ENCODE measurements around the gene CCDC157. TPM values are rescaled to one million over a fixed set of nuclear protein-coding genes. Genes with fewer than 3 reads are reported as not detected.

CCDC157 gene
- total and polyA plus RNA-seq, 2 of the 4 experiments (the other 2 are of a cell fraction): 0.90 to 2.2 TPM

DNA sequence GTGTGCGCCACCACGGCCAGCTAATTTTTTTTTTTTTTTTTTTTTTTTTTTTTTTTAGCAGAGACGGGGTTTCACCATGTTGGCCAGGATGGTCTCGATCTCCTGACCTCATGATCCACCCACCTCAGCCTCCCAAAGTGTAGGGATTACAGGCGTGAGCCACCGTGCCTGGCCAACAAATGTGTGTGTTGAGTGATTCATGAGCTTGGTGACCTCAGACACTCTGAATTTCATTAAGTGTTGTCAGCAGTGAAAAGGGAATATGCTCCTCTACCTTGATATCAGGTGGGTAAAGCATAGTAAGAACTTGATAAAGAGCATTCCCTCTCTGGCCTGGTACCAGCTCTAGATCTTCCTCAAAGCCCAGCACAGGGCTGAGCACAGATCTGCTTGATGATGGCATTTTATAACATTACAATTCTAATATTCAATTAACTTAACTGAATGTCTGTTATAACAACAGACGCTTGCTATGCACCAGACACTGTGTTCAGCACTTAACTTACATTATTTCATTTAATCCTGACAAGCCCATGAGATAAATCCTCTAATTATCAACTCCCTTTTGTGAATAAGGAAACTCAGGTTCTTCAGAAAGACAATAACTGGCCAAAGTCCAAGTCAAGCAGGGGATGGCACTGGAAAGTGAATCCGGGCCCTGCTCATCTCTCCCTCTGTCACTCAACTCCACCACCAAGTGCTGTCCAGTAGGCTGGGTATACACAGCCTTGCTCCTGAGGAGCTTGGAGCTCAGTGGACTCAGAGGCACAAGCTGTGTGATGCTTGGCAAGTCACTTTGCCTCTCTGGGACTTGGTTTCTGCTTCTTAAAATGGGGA, 43.1 kb upstream of the CCDC157 start (continued):
- TF ChIP-seq, protein P1, sequence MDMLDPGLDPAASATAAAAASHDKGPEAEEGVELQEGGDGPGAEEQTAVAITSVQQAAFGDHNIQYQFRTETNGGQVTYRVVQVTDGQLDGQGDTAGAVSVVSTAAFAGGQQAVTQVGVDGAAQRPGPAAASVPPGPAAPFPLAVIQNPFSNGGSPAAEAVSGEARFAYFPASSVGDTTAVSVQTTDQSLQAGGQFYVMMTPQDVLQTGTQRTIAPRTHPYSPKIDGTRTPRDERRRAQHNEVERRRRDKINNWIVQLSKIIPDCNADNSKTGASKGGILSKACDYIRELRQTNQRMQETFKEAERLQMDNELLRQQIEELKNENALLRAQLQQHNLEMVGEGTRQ (IDR thresholded peaks at IDR 0.05; ENCODE audit: low read depth, low read length): no peak
- no peak for TF ChIP-seq RFX5 (IDR thresholded peaks at IDR 0.05; ENCODE audit: low read depth, low read length)

DNA sequence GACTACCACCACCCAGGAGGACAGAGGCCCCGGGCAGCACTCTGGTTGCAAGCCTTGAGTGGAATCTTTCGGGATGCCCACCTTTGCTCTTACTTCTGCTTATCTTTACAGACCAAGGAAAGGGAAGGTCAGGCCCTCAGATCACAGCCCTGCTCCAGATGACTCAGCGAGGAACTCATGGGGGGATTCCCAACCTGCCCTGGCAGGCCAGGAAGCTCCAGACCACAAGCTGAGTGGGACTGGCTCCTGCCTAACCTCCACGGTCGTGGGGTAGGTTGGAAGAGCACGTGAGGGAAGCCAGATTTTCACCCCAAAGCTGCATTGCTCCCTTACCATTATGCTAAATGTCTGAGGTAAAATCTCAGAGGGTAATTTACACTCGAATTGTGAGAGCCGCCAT, 41.9 kb upstream of the CCDC157 start:
- no TSS peak for BruUV-seq (replicated peaks)
- no peak overlapping the region for H3K4me2 ChIP-seq (ENCODE audit: low read depth, low read length)
- in situ Hi-C loops (cut with MboI; ENCODE audit: low sequenced_read_pairs) (no loop called here), dilution Hi-C loops (cut with HindIII; ENCODE audit: low sequenced_read_pairs, unreplicated experiment) (no loop called here), intact Hi-C loops (cut with micrococcal nuclease) (no loop called here)
- no peak overlapping the region for H3K4me3 ChIP-seq (ENCODE audit: insufficient read depth, low read depth, low read length)
- H3K23ac ChIP-seq (ENCODE audit: low read depth, low read length): 0 out of 2 replicates have a peak overlapping the region, but pooled peaks have one; percentile 31
- no peaks in the 10 kb centered on the region for H3K9me3 ChIP-seq (ENCODE audit: control insufficient read depth, insufficient read depth, low read length)
- H3K18ac ChIP-seq (ENCODE audit: low read depth, low read length): no peak overlapping the region
- no peak overlapping the region for H2BK15ac ChIP-seq (ENCODE audit: low read depth, low read length)
- peak overlapping the region; percentile 75 for H2BK5ac ChIP-seq (ENCODE audit: low read depth, low read length, poor library complexity, severe bottlenecking)
- peaks cover 81% of the 10 kb centered on the region for H3K9me1 ChIP-seq (ENCODE audit: insufficient read depth, low read length)
- no peak overlapping the region for H3K9ac ChIP-seq (ENCODE audit: low read depth, low read length)
- peak overlapping the region; percentile 72 for H3K4ac ChIP-seq (ENCODE audit: low read depth, low read length)
- ATAC-seq (ENCODE audit: low read depth) (no peak), DNase-seq (peak; percentile 67)
- WGBS, 2 experiments (ENCODE audit: extremely low coverage in 2 of 2, insufficient read length in 1 of 2): no CpG with 5 or more reads among the region's 8 CpGs
- peak overlapping the region; percentile 2 for H2AK9ac ChIP-seq (replicated peaks; ENCODE audit: low read depth, low read length, poor library complexity)
- H4K20me1 ChIP-seq (ENCODE audit: insufficient read depth, low read length): peaks cover 84% of the 10 kb centered on the region
- no peak overlapping the region for H3K14ac ChIP-seq (replicated peaks; ENCODE audit: low read depth, low read length)
- H3K4me1 ChIP-seq (ENCODE audit: control insufficient read depth, insufficient read depth, low read length): peaks cover 54% of the 10 kb centered on the region
- peak overlapping the region; percentile 29; the same call in 1 of the 2 replicates for H2AK5ac ChIP-seq (ENCODE audit: low read depth, low read length)
- POLR2A ChIA-PET (ENCODE audit: unreplicated experiment): no interaction called here
- H2AFZ ChIP-seq (replicated peaks; ENCODE audit: low read length, poor library complexity): no peak overlapping the region
- CTCF ChIA-PET: interaction anchor here (1.0 kb wide), 1 partner anchor 9 kb away, joined by 3 read pairs; no protein-coding TSS in a partner anchor
- peak overlapping the region; percentile 65 for H2BK120ac ChIP-seq (ENCODE audit: low read depth, low read length)
- no peak overlapping the region for H3K56ac ChIP-seq (ENCODE audit: extremely low read depth, insufficient read depth, low read length)
- H2BK20ac ChIP-seq (ENCODE audit: low read depth, low read length): peak overlapping the region; percentile 15; the same call in 1 of the 2 replicates
- H4K91ac ChIP-seq (ENCODE audit: insufficient read depth, low read depth, low read length): peak overlapping the region; percentile 66; the same call in 1 of the 2 replicates
- no peak overlapping the region for H3K27ac ChIP-seq (ENCODE audit: insufficient read depth, low read length)
- peak overlapping the region in 1 of 2 experiments; percentile 11; a peak in 2 of 4 replicates for H4K8ac ChIP-seq (ENCODE audit: low read depth in 2 of 2, low read length in 2 of 2)
- H3K79me1 ChIP-seq (ENCODE audit: low read depth in 1 of 2, low read length in 2 of 2): peaks cover 36 to 96% of the 10 kb centered on the region in 2 experiments
- peaks cover 8% of the 10 kb centered on the region for H3K36me3 ChIP-seq (ENCODE audit: control insufficient read depth, insufficient read depth, low read length)
- H3K27me3 ChIP-seq (ENCODE audit: control insufficient read depth, insufficient read depth, low read length): no peaks in the 10 kb centered on the region
- 0 out of 2 replicates have a peak overlapping the region, but pooled peaks have one; percentile 3 for H4K5ac ChIP-seq (ENCODE audit: low read depth, low read length)
- TF ChIP-seq MAZ (IDR thresholded peaks at IDR 0.05; ENCODE audit: borderline replicate concordance, low read depth, low read length) (no peak), NFE2L2 (IDR thresholded peaks at IDR 0.05; ENCODE audit: low read depth, low read length) (peak; percentile 9; the same call in 1 of the 2 replicates), BHLHE40 (IDR thresholded peaks at IDR 0.05; ENCODE audit: low read depth, low read length) (peak; percentile 37; the same call in 1 of the 2 replicates), RFX5 (IDR thresholded peaks at IDR 0.05; ENCODE audit: low read depth, low read length) (no peak), FOS (IDR thresholded peaks at IDR 0.05; ENCODE audit: low read depth, low read length) (0 out of 2 replicates have a peak, but pooled peaks have one; percentile 29)
- TF ChIP-seq, protein P1 (IDR thresholded peaks at IDR 0.05; ENCODE audit: low read depth, low read length): 0 out of 2 replicates have a peak, but pooled peaks have one; percentile 5

Data from IMR-90 (cell line).